ENCODE data around the gene POLE2.
"Not testable (repeated sequence)": the region's sequence is repeated elsewhere in the genome, so short reads cannot be mapped to it uniquely, and the experiment has no call there.

POLE2 gene

GRCh38 chr14:49659526-49660455 is 28.2 kb downstream of the POLE2 start:
- no peak for DNase-seq

DNA sequence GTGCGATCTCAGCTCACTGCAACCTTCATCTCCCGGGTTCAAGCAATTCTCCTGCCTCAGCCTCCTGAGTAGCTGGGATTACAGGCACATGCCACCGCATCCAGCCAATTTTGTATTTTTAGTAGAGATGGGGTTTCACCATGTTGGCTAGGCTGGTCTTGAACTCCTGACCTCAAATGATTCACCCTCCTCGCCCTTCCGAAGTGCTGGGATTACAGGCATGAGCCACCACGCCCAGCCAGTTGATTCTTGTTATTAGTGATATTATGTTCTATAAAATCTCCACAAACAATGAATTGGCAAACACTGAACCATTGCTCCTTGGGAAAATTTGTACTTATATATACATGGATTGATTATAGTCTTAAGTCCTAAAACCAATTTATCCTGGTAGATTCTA is 30.5 kb downstream of the POLE2 start:
- not testable (repeated sequence) for DNase-seq

GRCh38 chr14:49654511-49654910 is 33.5 kb downstream of the POLE2 start:
- no peak for DNase-seq

GRCh38 chr14:49653508-49653907 is 34.5 kb downstream of the POLE2 start:
- DNase-seq = no peak

DNA sequence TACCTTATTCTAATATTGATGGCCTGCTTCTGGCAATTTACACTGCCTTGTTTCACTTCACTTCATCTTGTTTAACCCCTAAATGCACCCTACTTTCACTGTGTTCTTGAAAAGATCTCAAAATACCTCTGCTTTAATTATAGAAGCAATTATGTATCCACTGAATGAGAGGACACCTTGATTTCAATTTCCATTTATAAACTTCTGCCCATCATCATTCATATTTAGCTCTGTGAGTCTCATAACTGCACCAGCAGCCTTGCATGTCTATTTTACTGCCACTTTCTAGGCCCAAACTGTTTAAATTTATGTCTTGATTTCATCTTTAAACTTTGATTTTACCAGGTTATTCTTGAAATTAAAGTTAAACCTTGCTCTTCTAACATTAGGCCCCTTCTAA is 45.9 kb downstream of the POLE2 start:
- DNase-seq = no peak

DNA sequence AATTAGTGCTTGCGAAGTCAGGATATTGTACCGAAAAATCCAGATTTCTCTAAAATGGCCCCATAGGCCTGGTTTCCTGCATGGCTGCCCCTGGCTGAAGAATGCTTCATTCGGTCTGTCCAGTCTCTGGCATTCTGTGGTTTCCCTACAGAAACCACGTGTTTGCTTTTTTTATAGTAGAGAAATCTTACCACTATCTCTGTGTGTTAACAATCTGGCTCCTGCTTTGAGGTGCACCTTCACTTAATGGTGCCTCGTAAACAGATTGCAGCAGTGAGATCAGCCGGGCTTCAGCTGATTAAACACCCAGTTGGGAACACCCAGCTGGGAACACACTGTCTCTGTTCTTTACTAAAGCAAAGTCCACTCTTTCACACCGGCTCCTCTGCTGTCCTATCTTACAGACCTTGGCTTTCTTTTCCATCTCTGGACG is 46.3 kb downstream of the POLE2 start:
- DNase-seq = peak in 1 of 51 donors; percentile 11

GRCh38 chr14:49640540-49641417 is 47.2 kb downstream of the POLE2 start:
- no peak for DNase-seq

GRCh38 chr14:49637534-49638078 is 50.4 kb downstream of the POLE2 start:
- DNase-seq = no peak

GRCh38 chr14:49636866-49637265 is 51.1 kb downstream of the POLE2 start:
- no peak for DNase-seq

DNA sequence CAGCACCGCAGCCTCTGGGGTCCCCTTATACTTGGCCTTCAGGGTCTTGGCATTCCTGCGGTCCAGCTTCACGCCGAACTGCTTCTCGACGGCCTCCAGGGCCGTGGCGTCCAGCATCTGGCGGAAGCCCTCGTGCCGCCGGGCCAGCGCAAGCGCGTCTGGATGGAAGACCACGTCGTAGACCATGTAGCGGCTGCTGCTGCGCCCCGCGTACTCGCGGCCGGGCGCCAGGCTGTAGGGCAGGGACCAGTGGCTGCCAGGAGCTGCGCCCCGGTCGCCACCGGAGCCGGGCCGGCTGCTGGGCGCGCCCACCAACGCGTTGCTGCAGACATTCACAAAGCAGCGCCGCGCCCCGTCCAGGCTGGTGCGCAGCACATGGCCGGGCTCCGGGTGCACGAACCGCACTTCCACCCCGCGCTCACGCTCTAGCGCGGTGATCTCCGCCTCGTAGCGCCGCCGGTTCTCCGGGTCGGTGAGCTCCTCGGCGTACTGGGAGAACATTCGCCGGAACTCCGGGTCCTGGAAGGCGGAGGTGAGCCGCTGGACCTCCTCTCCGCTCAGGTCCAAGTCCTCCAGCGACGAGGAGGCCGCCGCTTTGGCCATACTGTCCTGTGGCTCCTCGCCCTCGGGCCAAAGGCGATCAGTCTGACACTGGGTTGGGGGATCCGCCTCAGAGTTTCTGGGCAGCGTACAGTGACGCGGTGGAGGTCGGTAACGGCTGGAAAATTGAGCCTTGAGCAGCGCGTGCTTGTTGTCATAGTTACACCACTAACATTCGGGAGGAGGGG is 53.3 kb downstream of the POLE2 start, which contains the start of gene DNAAF2:
Gene DNAAF2, minus strand, starts transcription at position 698 of the 788 bp plus-strand sequence. Its CDS starts 95 bp downstream, at position 603.
- DNase-seq = peak in 42 of 51 donors; percentile 16 to 92 (median 55)

DNA sequence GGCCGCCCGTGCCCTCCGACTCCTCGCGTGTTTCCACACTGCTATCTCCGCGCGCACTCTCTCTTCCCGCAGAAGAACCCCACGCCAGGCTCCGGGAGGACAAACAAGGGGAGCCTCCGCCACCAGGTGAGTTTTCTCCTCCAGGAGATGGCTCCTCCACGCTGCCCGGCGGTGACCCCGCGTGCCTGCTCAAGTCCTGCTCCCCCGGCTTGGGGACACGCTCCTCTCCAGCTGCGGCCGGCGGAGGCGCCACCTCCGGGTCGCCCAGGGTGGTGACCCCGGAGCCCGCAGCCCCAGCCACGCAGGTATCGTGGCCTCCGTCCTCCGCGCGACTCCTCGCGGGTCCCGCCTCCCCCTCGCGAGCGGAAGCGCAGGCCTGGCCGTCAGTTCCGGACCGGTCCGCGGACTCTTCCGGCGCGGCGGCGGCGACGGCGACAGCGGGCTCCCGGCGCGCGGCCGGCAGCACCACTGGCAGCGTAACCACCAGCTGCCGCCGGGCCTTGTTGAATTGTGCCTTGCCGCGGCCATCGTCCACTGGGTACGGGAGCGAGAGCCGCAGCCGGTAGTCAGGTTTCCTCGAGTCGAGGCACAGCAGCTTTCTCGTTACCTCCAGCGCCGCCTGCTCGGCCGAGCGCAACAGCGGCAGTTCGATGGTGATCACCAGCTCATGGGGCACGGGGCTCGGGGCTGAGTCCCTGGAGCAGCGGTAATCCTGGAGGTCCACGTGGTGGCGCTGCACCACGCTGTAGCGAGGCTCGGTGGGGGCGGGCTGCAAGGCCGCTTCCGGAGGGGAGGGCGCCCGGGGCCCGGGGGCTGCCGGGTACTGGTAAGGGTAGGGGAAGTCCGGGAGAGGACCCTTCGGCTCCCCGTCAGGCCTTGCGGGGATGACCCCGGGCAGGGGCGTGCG is 54.1 kb downstream of the POLE2 start:
- peak; percentile 60 to 96 (median 89) for DNase-seq

DNA sequence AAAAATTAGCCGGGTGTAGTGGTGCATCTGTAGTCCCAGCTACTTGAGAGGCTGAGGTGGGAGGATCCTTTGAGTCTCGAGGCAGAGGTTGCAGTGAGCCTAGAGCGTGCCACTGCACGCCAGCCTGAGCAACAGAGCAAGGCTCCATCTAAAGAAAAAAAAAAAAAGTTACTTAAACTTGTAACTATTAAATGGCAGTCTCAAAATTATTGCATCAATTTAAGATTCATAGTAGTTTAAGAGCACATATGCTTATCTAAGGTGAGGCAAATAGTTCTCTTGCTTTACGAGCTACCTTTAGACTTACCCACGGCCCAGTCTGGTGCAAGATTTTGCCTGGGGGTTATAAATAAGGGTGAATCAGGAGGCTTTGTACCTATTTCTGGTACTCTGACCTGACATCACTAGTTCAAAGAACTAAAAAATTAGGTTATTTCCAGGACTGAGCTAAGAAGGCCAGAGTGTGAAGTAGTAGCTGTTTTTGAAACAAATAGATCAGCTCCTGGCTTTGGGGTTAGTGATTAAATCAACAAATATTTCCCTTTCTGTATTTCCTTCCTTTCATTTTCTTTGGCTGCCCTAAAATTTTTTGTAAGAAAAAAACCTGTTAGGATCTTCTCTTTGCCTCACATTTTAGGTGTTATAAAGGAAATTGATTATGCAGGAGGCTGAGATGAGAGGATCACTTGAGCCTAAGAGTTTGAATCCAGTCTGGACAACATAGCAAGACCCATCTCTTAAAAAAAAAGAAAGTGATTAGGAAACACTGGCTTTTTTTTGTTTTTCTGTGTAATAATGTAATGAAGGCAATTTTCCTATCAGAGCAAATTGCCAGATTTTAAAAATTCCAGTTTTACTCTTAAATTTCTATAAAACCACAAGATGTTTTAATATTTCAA is 63.8 kb downstream of the POLE2 start:
- no peak for DNase-seq

DNA sequence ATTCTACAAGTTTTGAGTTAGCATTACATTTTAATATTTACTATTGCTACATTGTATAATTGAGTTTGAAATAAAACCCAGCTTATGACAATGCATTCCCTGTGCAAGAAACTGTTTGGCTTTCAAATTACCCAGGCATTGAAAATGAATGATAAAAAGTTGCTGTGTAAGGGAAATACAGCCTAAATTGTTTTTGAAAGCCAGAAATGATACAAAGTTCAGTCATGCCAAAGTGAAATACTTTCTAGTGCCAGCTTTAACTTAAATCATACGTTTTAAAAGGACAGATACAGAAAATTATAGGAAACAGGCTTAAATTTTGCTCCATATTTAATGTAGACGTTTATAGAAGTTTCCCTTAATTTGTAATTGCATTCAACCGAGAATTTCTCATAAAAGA is 64.6 kb downstream of the POLE2 start:
- DNase-seq = no peak

GRCh38 chr14:49622022-49622607 is 65.9 kb downstream of the POLE2 start:
- no peak for DNase-seq

- DNase-seq = peak in 35 of 51 donors; percentile 19 to 70 (median 51)
These were observed 66.7 kb downstream of the POLE2 start for GRCh38 chr14:49621114-49621881.

DNA sequence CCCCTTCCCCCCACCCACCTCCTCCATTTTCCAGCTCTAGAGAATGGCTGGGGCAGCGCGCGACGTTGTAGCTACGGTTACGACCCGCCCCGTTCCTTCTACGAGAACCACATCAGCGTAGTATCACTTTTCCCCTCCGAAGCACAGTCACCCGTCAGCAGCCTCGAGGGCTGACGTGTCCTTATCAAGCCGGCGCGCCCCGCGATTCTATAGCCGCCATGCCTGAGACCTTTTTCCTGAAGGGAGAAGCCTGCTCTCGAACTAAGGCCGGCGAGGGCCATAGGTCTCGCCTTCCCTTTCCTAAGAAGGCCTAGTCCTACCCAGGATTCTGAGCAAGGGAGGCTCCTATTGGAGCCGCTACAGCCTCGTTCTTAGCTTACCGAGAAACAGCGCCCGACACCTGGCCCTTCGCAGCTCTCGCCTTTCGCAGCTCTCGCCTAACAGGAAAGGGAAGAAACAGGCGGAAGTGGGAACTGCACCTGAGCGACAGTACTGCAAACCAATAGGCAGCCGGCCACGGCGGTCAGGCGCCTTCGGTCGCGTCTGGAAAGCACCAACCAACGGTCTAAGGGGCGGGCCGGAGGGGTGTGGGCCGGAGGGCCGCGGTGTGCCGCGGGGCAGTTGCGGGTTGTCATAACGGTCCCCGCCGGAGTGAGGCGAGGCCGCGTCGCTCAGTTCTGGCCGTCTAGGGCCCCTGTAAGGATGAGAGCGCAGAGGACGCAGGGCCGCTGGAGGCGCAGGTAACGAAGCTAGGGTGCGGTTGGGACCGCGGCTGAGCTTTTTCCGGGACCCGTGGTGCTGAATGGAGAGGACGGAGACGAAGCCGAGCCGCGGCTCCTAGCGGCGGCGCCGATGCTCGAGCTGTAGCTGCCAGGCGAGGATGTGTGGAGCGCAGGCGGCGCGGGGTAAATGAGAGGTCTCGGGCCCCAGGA is 67.6 kb downstream of the POLE2 start, which contains the start of the genes MGAT2 and RPL36AL:
Gene MGAT2, plus strand, starts transcription at position 618 of the 932 bp plus-strand sequence. CDS start 470 bp downstream, outside the sequence.
Gene RPL36AL, minus strand, starts transcription at position 445 of the 932 bp plus-strand sequence. CDS start 1,522 bp downstream, outside the sequence.
- DNase-seq = peak; percentile 77 to 99 (median 96)

Measured in hypothalamus (tissue), 51 donors.